ENCODE data around the gene BAZ2B.

GRCh38 chr2:159605441-159606178 lies 10.7 kb downstream of the BAZ2B start:
- TF ChIP-seq, protein P1, sequence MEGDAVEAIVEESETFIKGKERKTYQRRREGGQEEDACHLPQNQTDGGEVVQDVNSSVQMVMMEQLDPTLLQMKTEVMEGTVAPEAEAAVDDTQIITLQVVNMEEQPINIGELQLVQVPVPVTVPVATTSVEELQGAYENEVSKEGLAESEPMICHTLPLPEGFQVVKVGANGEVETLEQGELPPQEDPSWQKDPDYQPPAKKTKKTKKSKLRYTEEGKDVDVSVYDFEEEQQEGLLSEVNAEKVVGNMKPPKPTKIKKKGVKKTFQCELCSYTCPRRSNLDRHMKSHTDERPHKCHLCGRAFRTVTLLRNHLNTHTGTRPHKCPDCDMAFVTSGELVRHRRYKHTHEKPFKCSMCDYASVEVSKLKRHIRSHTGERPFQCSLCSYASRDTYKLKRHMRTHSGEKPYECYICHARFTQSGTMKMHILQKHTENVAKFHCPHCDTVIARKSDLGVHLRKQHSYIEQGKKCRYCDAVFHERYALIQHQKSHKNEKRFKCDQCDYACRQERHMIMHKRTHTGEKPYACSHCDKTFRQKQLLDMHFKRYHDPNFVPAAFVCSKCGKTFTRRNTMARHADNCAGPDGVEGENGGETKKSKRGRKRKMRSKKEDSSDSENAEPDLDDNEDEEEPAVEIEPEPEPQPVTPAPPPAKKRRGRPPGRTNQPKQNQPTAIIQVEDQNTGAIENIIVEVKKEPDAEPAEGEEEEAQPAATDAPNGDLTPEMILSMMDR (conservative IDR thresholded peaks at IDR 0.05) = no peak
- no peak for TF ChIP-seq ZFX (IDR thresholded peaks at IDR 0.05)

Data from C4-2B (cell line).